ENCODE measurements around the gene CHRNA3.

DNA sequence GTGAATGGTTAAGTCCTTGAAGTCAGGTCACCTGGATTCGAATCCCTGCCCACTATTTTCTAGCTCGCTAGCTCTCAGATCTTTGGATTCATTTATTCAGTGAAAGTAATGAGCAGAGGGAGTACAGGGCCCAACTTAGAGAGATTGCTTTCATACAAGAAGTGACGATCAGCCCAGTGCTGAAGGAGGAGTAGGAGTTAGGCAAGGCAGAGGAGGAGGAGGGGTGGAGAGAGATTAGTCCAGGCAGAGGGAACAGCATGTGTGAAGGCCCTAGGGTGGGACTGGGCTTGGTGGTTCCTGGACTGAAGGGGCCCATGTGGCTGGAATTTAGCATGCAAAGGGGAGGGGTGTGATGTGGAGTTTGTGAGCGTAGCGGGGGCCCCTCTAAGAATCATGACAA lies 59.3 kb downstream of the CHRNA3 start:
- TF ChIP-seq, protein P1, sequence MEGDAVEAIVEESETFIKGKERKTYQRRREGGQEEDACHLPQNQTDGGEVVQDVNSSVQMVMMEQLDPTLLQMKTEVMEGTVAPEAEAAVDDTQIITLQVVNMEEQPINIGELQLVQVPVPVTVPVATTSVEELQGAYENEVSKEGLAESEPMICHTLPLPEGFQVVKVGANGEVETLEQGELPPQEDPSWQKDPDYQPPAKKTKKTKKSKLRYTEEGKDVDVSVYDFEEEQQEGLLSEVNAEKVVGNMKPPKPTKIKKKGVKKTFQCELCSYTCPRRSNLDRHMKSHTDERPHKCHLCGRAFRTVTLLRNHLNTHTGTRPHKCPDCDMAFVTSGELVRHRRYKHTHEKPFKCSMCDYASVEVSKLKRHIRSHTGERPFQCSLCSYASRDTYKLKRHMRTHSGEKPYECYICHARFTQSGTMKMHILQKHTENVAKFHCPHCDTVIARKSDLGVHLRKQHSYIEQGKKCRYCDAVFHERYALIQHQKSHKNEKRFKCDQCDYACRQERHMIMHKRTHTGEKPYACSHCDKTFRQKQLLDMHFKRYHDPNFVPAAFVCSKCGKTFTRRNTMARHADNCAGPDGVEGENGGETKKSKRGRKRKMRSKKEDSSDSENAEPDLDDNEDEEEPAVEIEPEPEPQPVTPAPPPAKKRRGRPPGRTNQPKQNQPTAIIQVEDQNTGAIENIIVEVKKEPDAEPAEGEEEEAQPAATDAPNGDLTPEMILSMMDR (IDR thresholded peaks at IDR 0.05): no peak
- no peak for TF ChIP-seq ZFX (IDR thresholded peaks at IDR 0.05; ENCODE audit: borderline replicate concordance)
